GM19351 (cell line): ENCODE data around the gene OR51B6.
A peak's percentile ranks its signal among the peaks of the same experiment; 100 is the strongest.
"Not testable (repeated sequence)": the region's sequence is repeated elsewhere in the genome, so short reads cannot be mapped to it uniquely, and the experiment has no call there.

Source experiments
- ATAC-seq: cut with Tn5 transposase; IDR thresholded peaks from one replicate; pipeline ENCODE4 v1.9.1; 2021; ENCODE audit warnings: mild to moderate bottlenecking, moderate library complexity; ENCODE audit not compliant: unreplicated experiment

The OR51B6 gene

DNA sequence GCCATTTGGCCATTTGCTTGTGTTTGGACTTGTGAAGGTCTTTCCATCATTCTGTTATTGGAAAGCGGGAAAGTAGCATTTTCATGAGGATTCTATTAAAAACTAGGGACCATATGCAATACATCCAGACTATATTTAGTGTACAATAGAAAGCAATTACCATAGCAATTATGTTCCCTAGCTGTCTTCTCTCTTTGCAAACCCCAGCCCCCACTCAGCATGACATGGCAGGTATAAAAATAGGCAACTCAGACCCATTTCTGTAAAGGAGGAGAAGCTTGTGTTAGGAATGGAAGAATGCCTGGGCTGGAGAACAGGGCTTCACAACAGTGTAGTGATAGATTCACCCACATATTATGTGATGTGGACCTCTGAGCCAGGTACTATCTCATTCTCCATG is 12.4 kb downstream of the OR51B6 start:
- ATAC-seq: no peak

DNA sequence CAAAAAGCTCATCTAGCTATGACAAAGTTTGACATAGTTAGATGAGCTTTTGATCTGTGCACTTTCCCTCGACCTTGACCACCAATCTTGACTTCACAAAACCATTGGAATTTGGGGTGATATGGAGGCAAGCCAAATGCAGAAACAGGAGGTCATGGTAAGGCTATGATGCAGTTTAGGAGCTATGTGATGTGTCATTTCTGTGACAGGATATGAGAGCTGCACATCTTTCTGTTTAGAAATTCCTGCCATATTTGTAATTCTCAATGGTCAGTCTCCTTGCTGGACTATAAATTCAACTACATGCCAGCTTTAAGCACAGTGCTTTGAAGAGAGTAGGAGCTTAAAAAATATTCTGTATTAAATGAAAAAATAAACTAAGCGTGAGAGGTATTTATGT is 12.9 kb downstream of the OR51B6 start:
- no peak for ATAC-seq

GRCh38 chr11:5366365-5366764 is 15.1 kb downstream of the OR51B6 start:
- not testable (repeated sequence) for ATAC-seq

GRCh38 chr11:5366856-5367255 is 15.5 kb downstream of the OR51B6 start:
- ATAC-seq: no peak

DNA sequence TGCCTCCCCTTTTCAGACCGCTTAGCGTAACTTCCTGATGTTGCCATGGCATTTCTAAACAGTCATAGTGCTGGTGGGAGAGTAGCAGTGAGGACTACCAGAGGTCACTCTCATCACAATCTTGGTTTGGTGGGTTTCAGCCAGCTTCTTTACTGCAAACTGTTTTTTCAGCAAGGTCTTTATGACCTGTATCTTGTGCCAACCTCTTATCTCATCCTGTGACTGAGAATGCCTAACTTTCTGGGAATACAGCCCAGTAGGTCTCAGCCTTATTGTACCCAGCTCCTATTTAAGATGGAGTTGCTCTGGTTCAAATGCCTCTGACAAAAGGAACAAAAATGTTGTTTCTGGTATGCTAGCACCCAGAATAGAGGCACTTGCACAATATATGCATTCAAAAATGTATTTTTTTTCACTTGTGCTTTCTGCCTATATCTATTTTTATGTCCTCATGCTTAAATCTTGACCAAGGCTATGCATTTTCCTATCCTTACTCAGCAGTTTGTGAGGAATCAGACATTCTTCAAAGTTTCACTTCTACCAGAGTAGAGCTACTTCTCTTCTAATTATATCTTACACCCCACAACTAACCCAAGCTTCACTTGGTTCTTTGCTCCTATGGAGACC is 16.3 kb downstream of the OR51B6 start:
- no peak for ATAC-seq

DNA sequence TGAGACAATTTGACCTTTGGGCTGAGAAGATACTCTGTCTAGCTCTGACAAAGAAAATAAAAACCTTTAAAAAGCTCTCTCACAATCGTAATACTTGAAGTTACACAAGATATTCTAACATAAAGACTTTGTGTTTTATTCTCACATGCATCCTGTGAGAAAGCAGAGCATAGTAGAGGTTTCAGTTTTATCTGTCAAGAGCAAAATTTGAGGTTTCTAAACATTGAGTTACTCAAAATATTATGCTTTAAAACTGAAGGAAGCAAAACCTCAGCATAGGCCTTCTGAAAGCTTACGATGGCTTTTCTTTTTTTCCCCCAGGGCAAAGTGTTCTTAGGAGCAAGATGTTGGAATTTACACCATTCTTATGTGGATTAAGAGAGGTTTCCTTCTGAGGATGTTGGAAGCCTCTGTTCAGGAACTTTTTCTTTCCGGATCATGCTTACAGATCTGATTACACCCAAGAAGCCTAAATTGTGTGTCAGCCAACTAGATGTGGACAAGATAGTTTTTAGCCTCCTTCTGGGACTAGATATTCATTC is 17.3 kb downstream of the OR51B6 start:
- ATAC-seq: no peak

DNA sequence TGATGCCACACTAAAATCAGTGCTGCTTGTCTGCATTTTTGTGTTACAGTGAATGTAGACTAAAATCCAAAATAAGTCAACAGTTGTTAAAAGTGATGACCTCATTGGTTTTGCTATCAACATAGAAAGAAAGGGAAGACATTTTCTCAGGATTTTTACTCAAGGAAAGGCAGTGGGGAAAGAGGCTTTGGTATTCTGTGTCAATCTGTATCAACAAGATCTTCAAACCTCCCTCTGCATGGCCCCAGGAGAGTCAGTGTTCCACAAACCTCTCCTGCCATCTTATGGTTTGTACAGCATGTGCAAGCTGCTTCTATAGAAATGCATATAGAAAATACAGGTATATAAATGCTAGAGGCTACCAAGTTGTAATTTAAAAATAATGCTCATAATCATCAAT is 18.5 kb downstream of the OR51B6 start:
- ATAC-seq: no peak

GRCh38 chr11:5380740-5381342 is 29.5 kb downstream of the OR51B6 start:
- peak; percentile 97 for ATAC-seq

GRCh38 chr11:5383576-5383975 is 32.3 kb downstream of the OR51B6 start, which contains the start of gene OR51M1:
OR51M1 (plus strand) TSS chr11:5383812; CDS start chr11:5389399, 5,587 bp downstream.
- ATAC-seq: no peak

- no peak for ATAC-seq
These were observed 33.0 kb downstream of the OR51B6 start for GRCh38 chr11:5384335-5384734.

- ATAC-seq: no peak
These were observed 38.9 kb downstream of the OR51B6 start for GRCh38 chr11:5390210-5390609.

GRCh38 chr11:5394091-5394490 is 42.8 kb downstream of the OR51B6 start:
- ATAC-seq: no peak

- ATAC-seq: no peak
These were observed 47.6 kb downstream of the OR51B6 start for GRCh38 chr11:5398936-5399335.
